Inflammatory macrophage treated with lipopolysaccharide for 1 hour (primary cell): ENCODE data around the gene ROBO1.
A peak's percentile ranks its signal among the peaks of the same experiment; 100 is the strongest.
"Not testable (repeated sequence)": the region's sequence is repeated elsewhere in the genome, so short reads cannot be mapped to it uniquely, and the experiment has no call there.

Experiments
- DNase-seq, 2 donors: peaks; one replicate each; pipeline ENCODE4 v3.0.0-alpha.2; 2020 to 2022

The ROBO1 gene

GRCh38 chr3:79543218-79543982 lies 224.4 kb downstream of the ROBO1 start:
- no peak for DNase-seq

- DNase-seq: no peak
These were observed 233.1 kb downstream of the ROBO1 start for GRCh38 chr3:79534727-79535126.

- DNase-seq: no peak
These were observed 236.1 kb downstream of the ROBO1 start for GRCh38 chr3:79531566-79532295.

GRCh38 chr3:79521221-79521848 lies 246.5 kb downstream of the ROBO1 start:
- peak in 1 of 2 donors; percentile 49 for DNase-seq

GRCh38 chr3:79517766-79518413 lies 249.9 kb downstream of the ROBO1 start:
- no peak for DNase-seq

GRCh38 chr3:79516795-79517194 lies 251.0 kb downstream of the ROBO1 start:
- no peak for DNase-seq

GRCh38 chr3:79515072-79515471 lies 252.7 kb downstream of the ROBO1 start:
- DNase-seq: no peak

- no peak for DNase-seq
These were observed 253.7 kb downstream of the ROBO1 start for GRCh38 chr3:79514069-79514468.

- DNase-seq: no peak
These were observed 261.0 kb downstream of the ROBO1 start for GRCh38 chr3:79506751-79507150.

- DNase-seq: not testable (repeated sequence)
These were observed 265.5 kb downstream of the ROBO1 start for GRCh38 chr3:79502216-79502681.

- DNase-seq: peak in 1 of 2 donors; percentile 22
These were observed 270.2 kb downstream of the ROBO1 start for GRCh38 chr3:79497447-79498111.

GRCh38 chr3:79491029-79491641 lies 276.7 kb downstream of the ROBO1 start:
- DNase-seq: no peak

GRCh38 chr3:79490165-79491028 lies 277.4 kb downstream of the ROBO1 start:
- no peak for DNase-seq

- DNase-seq: no peak
These were observed 279.4 kb downstream of the ROBO1 start for GRCh38 chr3:79488407-79488806.

- DNase-seq: no peak
These were observed 287.1 kb downstream of the ROBO1 start for GRCh38 chr3:79480746-79481145.

GRCh38 chr3:79478620-79479019 lies 289.2 kb downstream of the ROBO1 start:
- no peak for DNase-seq

GRCh38 chr3:79477242-79477641 lies 290.6 kb downstream of the ROBO1 start:
- no peak for DNase-seq

- no peak for DNase-seq
These were observed 293.8 kb downstream of the ROBO1 start for GRCh38 chr3:79473993-79474392.

GRCh38 chr3:79467721-79468120 lies 300.1 kb downstream of the ROBO1 start:
- DNase-seq: no peak

GRCh38 chr3:79461129-79461792 lies 306.5 kb downstream of the ROBO1 start:
- DNase-seq: no peak

GRCh38 chr3:79453600-79453999 lies 314.2 kb downstream of the ROBO1 start:
- DNase-seq: no peak
